CD4-positive, CD25-positive, alpha-beta regulatory T cell (primary cell): Measurements from ENCODE around the gene RAB23. TPM values are rescaled to one million over a fixed set of nuclear protein-coding genes. Genes with fewer than 3 reads are reported as not detected.

Experiments
- ATAC-seq, 2 donors: fragments of 150-1000 bp; cut with Tn5 transposase; one replicate each; pipeline ENCODE4 v1.10.0; 2021; ENCODE audit warnings: low read depth in 2 of 2, moderate number of reproducible peaks in 2 of 2, moderate library complexity in 1 of 2
- DNase-seq, 3 donors: peaks; one replicate each; pipeline versions ENCODE4 v3.0.0 to v3.0.0-alpha.2; 2012 to 2022; ENCODE audit warnings: mixed read lengths in 1 of 3
- H3K27ac ChIP-seq: one replicate; pipeline ENCODE4 v1.7.0; 2013; ENCODE audit warnings: mild to moderate bottlenecking, low read length; ENCODE audit not compliant: insufficient read depth, poor library complexity, severe bottlenecking
- H3K27me3 ChIP-seq: one replicate; pipeline ENCODE4 v1.7.0; 2013; ENCODE audit warnings: low read length; ENCODE audit not compliant: control insufficient read depth, insufficient read depth
- H3K36me3 ChIP-seq: one replicate; pipeline ENCODE4 v1.7.0; 2013; ENCODE audit warnings: mild to moderate bottlenecking, low read length, moderate library complexity; ENCODE audit not compliant: control insufficient read depth, insufficient read depth
- H3K4me1 ChIP-seq: 2 replicates; pipeline ENCODE4 v1.7.0; 2013; ENCODE audit warnings: mild to moderate bottlenecking, low read length; ENCODE audit not compliant: insufficient read depth, control insufficient read depth, poor library complexity, severe bottlenecking
- H3K4me3 ChIP-seq: one replicate; pipeline ENCODE4 v1.7.0; 2013; ENCODE audit warnings: low read depth, mild to moderate bottlenecking, low read length, moderate library complexity
- H3K9me3 ChIP-seq, 2 experiments: 1 replicate in 1 of 2; 2 replicates in 1 of 2; pipeline ENCODE4 v1.7.0; 2013; ENCODE audit warnings: low read length in 2 of 2, mild to moderate bottlenecking in 1 of 2, moderate library complexity in 1 of 2; ENCODE audit not compliant: control insufficient read depth in 2 of 2
- H3K27ac Mint-ChIP-seq, 3 donors: one replicate each; pipeline ENCODE4 v1.8.0; 2020 to 2022; ENCODE audit warnings: mild to moderate bottlenecking in 3 of 3, mixed read lengths in 3 of 3, moderate library complexity in 2 of 3
- H3K27me3 Mint-ChIP-seq: one replicate; pipeline ENCODE4 v1.8.0; 2022; ENCODE audit warnings: mild to moderate bottlenecking, mixed read lengths
- H3K36me3 Mint-ChIP-seq: one replicate; pipeline ENCODE4 v1.8.0; 2020; ENCODE audit warnings: mixed read lengths
- H3K4me1 Mint-ChIP-seq, 4 donors: one replicate each; pipeline ENCODE4 v1.8.0; 2020 to 2022; ENCODE audit warnings: mixed read lengths in 4 of 4, mild to moderate bottlenecking in 1 of 4
- H3K4me3 Mint-ChIP-seq, 4 donors: one replicate each; pipeline ENCODE4 v1.8.0; 2020 to 2022; ENCODE audit warnings: mild to moderate bottlenecking in 4 of 4, mixed read lengths in 4 of 4, moderate library complexity in 3 of 4
- H3K9me3 Mint-ChIP-seq, 7 donors: one replicate each; pipeline ENCODE4 v1.8.0; 2020 to 2022; ENCODE audit warnings: mixed read lengths in 7 of 7, mild to moderate bottlenecking in 3 of 7, moderate library complexity in 2 of 7
- polyA plus RNA-seq, 4 donors: library from polyadenylated mRNA; unstranded; fragments of 300-500 nt; fragmentation: Illumina TruSeq; gene quantifications; one replicate each; pipeline ENCODE4 v1.2.3, GENCODE V29; 2021
- total RNA-seq: library from RNA; stranded (reverse); gene quantifications from one replicate; pipeline ENCODE4 v1.2.3, GENCODE V29; 2022

RAB23 gene
- total and polyA plus RNA-seq, 5 donors from 2014 or later = 0.07 to 0.56 (median 0.28) TPM; not detected in 1

DNA sequence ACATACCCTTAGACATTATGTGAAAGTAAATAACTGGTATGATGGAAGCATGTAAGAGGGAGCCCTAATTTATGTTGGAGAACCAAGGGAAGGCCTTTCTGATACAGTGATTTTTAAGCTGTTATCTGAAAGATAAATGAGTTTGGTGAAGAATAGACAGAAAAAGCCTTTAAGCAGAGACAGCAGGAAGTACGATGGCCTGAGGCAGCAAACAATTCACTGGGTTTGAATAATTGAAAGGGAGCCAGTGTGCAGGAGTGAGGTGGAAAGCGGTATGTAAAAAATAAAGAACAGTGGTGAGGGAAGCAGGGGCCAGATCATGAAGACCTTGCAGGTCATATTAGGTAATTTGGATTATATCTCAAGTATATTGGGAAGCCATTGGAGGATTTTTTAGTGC, 4.1 kb upstream of the RAB23 start:
- H3K36me3 ChIP-seq = no peaks in the 10 kb centered on the region
- no peak overlapping the region for H3K4me3 ChIP-seq
- peaks cover 0 to 4% (median 0%) of the 10 kb centered on the region in 7 donors for H3K9me3 Mint-ChIP-seq
- no peak overlapping the region for H3K4me3 Mint-ChIP-seq
- no peaks in the 10 kb centered on the region for H3K36me3 Mint-ChIP-seq
- no peak overlapping the region for H3K27ac Mint-ChIP-seq
- ATAC-seq (no peak), DNase-seq (no peak)
- peaks cover 37% of the 10 kb centered on the region for H3K27me3 ChIP-seq
- no peak overlapping the region for H3K27ac ChIP-seq
- H3K27me3 Mint-ChIP-seq = peaks cover 72% of the 10 kb centered on the region
- no peaks in the 10 kb centered on the region for H3K9me3 ChIP-seq
- peaks cover 14% of the 10 kb centered on the region for H3K4me1 ChIP-seq
- H3K4me1 Mint-ChIP-seq = peaks cover 2 to 12% (median 4%) of the 10 kb centered on the region in 4 donors

DNA sequence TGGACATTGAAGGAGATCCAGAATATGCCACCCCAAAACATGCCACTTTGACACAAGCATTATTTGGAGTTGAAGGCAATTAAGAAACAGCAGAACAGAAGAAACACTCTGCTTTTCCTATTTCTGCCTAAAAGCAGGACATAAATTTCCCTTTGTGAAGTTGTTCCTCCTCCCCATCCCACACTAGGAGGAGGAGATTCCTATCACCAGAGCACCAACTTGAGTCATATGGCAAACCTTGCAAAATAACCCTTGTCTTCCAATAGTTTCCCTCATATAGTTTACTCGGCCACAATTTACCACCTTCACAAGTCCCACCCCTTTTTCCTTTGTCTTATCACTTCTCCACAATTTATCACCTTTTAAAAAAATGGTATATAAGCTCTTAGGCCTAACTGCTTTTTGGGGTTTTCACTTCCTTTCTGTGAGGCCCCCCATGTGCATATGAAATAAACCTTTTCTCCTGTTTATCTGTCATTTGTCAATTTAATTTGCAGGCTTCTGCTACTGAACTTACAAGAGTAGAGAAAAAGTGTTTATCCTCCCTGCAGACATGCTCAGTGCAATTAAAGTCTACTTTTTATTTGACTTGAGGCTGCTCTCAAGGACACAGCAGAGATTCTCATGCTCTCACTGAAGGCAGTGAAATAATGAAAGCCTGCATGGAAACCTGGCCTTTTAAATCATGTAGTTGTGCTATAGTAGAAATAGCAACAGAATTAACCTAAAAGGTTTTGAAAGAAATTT, 2.8 kb upstream of the RAB23 start:
- peaks cover 37% of the 10 kb centered on the region for H3K27me3 ChIP-seq
- Mint-ChIP-seq H3K27me3 (peaks cover 68% of the 10 kb centered on the region), H3K36me3 (no peaks in the 10 kb centered on the region), H3K4me3 (peak overlapping the region in 1 of 4 donors; percentile 59), H3K4me1 (peaks cover 5 to 14% (median 6%) of the 10 kb centered on the region in 4 donors), H3K9me3 (peaks cover 0 to 4% (median 0%) of the 10 kb centered on the region in 7 donors), H3K27ac (no peak overlapping the region)
- peaks cover 16% of the 10 kb centered on the region for H3K4me1 ChIP-seq
- H3K4me3 ChIP-seq = no peak overlapping the region
- ATAC-seq = no peak
- H3K36me3 ChIP-seq = no peaks in the 10 kb centered on the region
- no peak overlapping the region for H3K27ac ChIP-seq
- DNase-seq = no peak
- H3K9me3 ChIP-seq = peaks cover 2 to 3% of the 10 kb centered on the region in 2 experiments

DNA sequence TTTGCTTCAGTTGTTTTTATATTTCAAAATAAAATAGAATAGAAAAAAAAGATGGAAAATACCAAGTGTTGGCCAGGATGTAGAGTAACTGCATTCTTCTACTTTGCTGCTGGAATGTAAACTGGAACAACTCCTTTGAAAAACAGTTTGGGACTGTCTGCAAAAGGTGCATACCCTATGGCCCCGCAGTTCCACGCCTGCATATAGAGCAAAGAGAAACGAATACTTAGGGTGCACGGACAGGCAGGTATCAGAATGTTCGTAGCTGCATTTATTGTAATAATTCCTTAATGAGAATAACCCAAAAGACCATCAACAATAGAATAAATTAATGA, 603 bp upstream of the RAB23 start:
- peak overlapping the region in 1 of 3 donors; percentile 72 for H3K27ac Mint-ChIP-seq

DNA sequence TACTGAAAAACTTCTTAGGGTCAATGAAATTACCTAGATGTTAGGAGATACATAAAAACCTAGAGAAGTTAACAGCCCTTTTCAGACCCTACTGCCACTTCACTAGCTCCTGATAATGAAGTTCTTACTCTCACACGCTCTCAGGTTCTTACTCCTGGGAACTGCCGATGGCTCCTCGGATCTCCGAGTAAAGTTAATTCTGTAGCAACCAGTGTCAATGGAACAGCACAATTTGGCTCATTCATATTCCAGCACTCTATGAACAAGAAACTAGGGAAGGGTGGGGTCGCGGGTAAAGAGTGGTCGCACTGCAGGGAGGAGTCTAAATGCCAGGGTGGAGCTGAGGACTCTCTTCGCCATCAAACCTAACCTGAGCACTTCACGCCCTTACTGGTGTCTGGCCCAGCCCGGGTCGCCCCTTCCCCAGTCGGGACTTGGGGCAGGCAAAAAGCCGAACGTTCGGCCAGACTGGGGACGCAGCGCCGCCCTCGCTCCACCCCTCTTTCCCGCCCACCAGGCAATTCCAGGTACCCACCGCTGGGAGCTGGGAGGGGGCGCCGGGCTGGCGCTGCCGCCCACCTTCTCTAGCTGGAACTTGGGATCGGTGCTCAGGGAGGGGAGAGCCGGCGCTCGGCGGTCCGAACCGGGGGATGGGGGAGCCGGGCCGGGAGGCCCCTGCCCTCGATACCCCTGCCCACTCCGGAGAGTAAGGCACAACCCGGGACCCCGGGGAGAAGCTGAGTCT, 744 bp downstream of the RAB23 start:
- H3K9me3 ChIP-seq = peaks cover 3% of the 10 kb centered on the region in 2 experiments
- no peak overlapping the region for H3K27ac ChIP-seq
- no peaks in the 10 kb centered on the region for H3K36me3 ChIP-seq
- Mint-ChIP-seq H3K4me3 (peak overlapping the region; percentile 86 to 97 (median 88)), H3K27me3 (peaks cover 72% of the 10 kb centered on the region), H3K27ac (peak overlapping the region in 2 of 3 donors; percentile 7 to 50), H3K36me3 (no peaks in the 10 kb centered on the region), H3K4me1 (peaks cover 5 to 16% (median 6%) of the 10 kb centered on the region in 4 donors), H3K9me3 (peaks cover 0 to 4% (median 0%) of the 10 kb centered on the region in 7 donors)
- H3K4me1 ChIP-seq = peaks cover 16% of the 10 kb centered on the region
- H3K27me3 ChIP-seq = peaks cover 32% of the 10 kb centered on the region
- peak overlapping the region; percentile 67 for H3K4me3 ChIP-seq
- DNase-seq = peak; percentile 30 to 44 (median 30)
- ATAC-seq = peak; percentile 7 to 18

More for the DNA sequence above, 603 bp upstream of the RAB23 start:
- DNase-seq (no peak), ATAC-seq (no peak)
- Histone ChIP-seq H3K27ac (no peak overlapping the region), H3K27me3 (peaks cover 37% of the 10 kb centered on the region), H3K9me3 (peaks cover 3% of the 10 kb centered on the region in 2 experiments), H3K36me3 (no peaks in the 10 kb centered on the region), H3K4me1 (peaks cover 16% of the 10 kb centered on the region), H3K4me3 (peak overlapping the region; percentile 94)
- H3K4me3 Mint-ChIP-seq = peak overlapping the region; percentile 44 to 97 (median 97)
- no peaks in the 10 kb centered on the region for H3K36me3 Mint-ChIP-seq
- peaks cover 76% of the 10 kb centered on the region for H3K27me3 Mint-ChIP-seq
- peaks cover 0 to 4% (median 0%) of the 10 kb centered on the region in 7 donors for H3K9me3 Mint-ChIP-seq
- H3K4me1 Mint-ChIP-seq = peaks cover 5 to 14% (median 6%) of the 10 kb centered on the region in 4 donors

DNA sequence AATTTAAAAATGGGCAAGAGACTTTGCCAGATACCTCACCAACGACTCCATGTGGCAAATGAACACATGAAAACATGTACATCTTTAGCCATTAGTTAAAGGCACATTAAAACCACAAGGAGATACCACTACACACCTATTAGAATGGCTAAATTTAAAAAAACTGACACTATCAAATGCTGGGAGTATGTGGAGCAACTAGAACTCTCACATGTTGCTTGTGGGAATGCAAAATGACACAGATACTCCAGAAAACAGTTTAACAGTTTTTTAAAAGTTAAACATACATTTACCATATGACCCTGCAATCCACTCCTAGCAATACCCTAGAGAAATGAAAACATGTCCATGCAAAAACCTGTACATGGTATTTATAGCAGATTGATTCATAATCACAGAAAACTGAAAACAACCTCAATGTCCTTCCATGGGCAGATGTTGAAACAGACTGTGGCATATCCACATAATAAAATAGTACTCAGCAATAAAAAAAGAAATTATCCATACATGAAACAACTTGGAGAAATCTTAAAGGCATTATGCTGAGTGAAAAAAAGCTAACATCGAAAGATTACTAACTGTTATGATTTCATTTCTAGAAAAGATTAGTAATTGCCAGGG, 1.9 kb downstream of the RAB23 start:
- no peaks in the 10 kb centered on the region for H3K36me3 ChIP-seq
- H3K9me3 Mint-ChIP-seq = peaks cover 0 to 8% (median 1%) of the 10 kb centered on the region in 7 donors
- DNase-seq (no peak), ATAC-seq (no peak)
- H3K27me3 ChIP-seq = peaks cover 33% of the 10 kb centered on the region
- no peak overlapping the region for H3K27ac Mint-ChIP-seq
- H3K4me3 Mint-ChIP-seq = peak overlapping the region in 3 of 4 donors; percentile 51 to 97 (median 68)
- H3K36me3 Mint-ChIP-seq = peaks cover under 1% of the 10 kb centered on the region
- H3K9me3 ChIP-seq = peaks cover 3 to 8% of the 10 kb centered on the region in 2 experiments
- H3K4me3 ChIP-seq = no peak overlapping the region
- peaks cover 5 to 19% (median 9%) of the 10 kb centered on the region in 4 donors for H3K4me1 Mint-ChIP-seq
- peaks cover 66% of the 10 kb centered on the region for H3K27me3 Mint-ChIP-seq
- peaks cover 16% of the 10 kb centered on the region for H3K4me1 ChIP-seq
- H3K27ac ChIP-seq = no peak overlapping the region

DNA sequence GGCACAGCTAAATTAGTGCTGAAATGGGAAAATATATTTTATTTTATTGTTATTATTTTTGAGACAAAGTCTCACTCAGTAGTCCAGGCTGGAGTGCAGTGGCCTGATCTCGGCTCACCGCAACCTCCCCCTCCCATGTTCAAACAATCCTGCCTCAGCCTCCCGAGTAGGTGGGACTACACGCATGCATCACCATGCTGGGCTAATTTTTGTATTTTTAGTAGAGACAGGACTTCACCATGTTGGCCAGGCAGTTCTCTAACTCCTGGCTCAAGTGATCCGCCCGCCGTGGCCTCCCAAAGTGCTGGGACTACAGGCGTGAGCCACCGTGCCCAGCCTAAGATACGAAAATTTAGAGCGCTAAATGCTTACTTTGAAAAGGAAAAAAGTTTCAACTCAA, 4.8 kb downstream of the RAB23 start:
- H3K27ac ChIP-seq = no peak overlapping the region
- H3K36me3 Mint-ChIP-seq = peaks cover 4% of the 10 kb centered on the region
- peaks cover 0 to 6% (median 3%) of the 10 kb centered on the region in 7 donors for H3K9me3 Mint-ChIP-seq
- no peak for DNase-seq
- no peak for ATAC-seq
- no peak overlapping the region for H3K4me3 ChIP-seq
- H3K27ac Mint-ChIP-seq = no peak overlapping the region
- H3K4me1 ChIP-seq = peaks cover 11% of the 10 kb centered on the region
- H3K27me3 ChIP-seq = peaks cover 10% of the 10 kb centered on the region
- peaks cover 10 to 31% (median 15%) of the 10 kb centered on the region in 4 donors for H3K4me1 Mint-ChIP-seq
- H3K36me3 ChIP-seq = no peaks in the 10 kb centered on the region
- H3K27me3 Mint-ChIP-seq = peaks cover 53% of the 10 kb centered on the region
- peaks cover 3 to 8% of the 10 kb centered on the region in 2 experiments for H3K9me3 ChIP-seq
- H3K4me3 Mint-ChIP-seq = no peak overlapping the region

DNA sequence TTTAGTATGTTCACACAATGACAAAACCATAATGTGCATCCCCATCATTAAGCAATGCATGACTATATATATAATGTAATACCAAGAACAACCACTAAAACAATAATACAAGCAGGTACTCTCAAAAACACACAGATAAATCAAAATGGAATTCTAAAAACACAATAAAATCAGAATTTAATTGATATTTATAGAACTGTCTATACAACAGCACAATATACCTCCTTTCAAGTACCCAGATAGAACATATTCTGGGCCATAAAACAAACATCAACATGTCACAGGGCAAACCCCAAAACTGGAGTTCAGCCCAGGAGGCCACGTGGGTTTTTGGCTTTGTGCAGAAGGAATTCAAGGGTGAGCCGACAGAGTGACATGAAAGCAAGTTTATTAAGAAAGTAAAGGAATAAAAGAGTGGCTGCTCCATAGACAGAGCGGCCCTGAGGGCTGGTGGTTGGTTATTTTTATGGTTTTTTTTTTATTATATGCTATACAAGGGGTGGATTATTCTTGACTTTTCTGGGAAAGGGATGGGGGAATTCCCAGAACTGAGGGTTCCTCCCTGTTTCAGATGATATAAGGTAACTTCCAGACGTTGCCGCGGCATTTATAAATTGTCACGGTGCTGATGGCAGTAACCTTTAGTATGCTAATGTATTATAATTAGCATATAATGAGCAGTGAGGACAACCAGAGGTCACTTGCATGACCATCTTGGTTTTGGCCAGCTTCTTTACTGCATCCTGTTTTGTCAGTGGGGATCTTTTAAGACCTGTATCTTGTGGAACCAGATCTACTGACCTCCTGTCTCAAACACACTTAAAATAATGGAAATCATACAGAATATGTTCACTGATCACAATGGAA, 5.6 kb downstream of the RAB23 start:
- no peak overlapping the region for H3K27ac Mint-ChIP-seq
- ATAC-seq (no peak), DNase-seq (no peak)
- Histone ChIP-seq H3K27me3 (peaks cover 10% of the 10 kb centered on the region), H3K36me3 (no peaks in the 10 kb centered on the region), H3K4me1 (peaks cover 7% of the 10 kb centered on the region), H3K9me3 (peaks cover 3 to 8% of the 10 kb centered on the region in 2 experiments), H3K27ac (no peak overlapping the region), H3K4me3 (no peak overlapping the region)
- peaks cover 9 to 28% (median 15%) of the 10 kb centered on the region in 4 donors for H3K4me1 Mint-ChIP-seq
- peaks cover 0 to 5% (median 3%) of the 10 kb centered on the region in 7 donors for H3K9me3 Mint-ChIP-seq
- H3K27me3 Mint-ChIP-seq = peaks cover 48% of the 10 kb centered on the region
- peaks cover 4% of the 10 kb centered on the region for H3K36me3 Mint-ChIP-seq
- H3K4me3 Mint-ChIP-seq = no peak overlapping the region
